Nephron (organoid): ENCODE measurements around the gene FASN.

Experiments
- H3K27ac Mint-ChIP-seq, 3 experiments: 2 replicates each; pipeline ENCODE4 v1.8.0; 2020; ENCODE audit warnings: mixed read lengths in 3 of 3, mild to moderate bottlenecking in 2 of 3, moderate library complexity in 1 of 3
- H3K27me3 Mint-ChIP-seq: 2 replicates; pipeline ENCODE4 v1.8.0; 2021; ENCODE audit warnings: low read depth, mild to moderate bottlenecking, moderate library complexity, mixed read lengths
- H3K36me3 Mint-ChIP-seq: 2 replicates; pipeline ENCODE4 v1.8.0; 2020; ENCODE audit warnings: low read depth, mixed read lengths
- H3K4me1 Mint-ChIP-seq: 2 replicates; pipeline ENCODE4 v1.8.0; 2020; ENCODE audit warnings: mixed read lengths
- H3K4me3 Mint-ChIP-seq, 3 experiments: 2 replicates each; pipeline ENCODE4 v1.8.0; 2020; ENCODE audit warnings: mild to moderate bottlenecking in 3 of 3, mixed read lengths in 3 of 3, moderate library complexity in 2 of 3
- H3K9me3 Mint-ChIP-seq: 2 replicates; pipeline ENCODE4 v1.8.0; 2020; ENCODE audit warnings: mixed read lengths
- CTCF ChIP-seq, 3 experiments: fragments of 200-600 bp; sonication (generic); IDR thresholded peaks; one replicate each; pipeline ENCODE4 v1.5.0; 2021; ENCODE audit warnings: antibody characterized with exemption in 3 of 3; ENCODE audit not compliant: unreplicated experiment in 3 of 3

The FASN gene

GRCh38 chr17:82081546-82081945 is 16.5 kb downstream of the FASN start:
- H3K27ac Mint-ChIP-seq, result no peak overlapping the region

DNA sequence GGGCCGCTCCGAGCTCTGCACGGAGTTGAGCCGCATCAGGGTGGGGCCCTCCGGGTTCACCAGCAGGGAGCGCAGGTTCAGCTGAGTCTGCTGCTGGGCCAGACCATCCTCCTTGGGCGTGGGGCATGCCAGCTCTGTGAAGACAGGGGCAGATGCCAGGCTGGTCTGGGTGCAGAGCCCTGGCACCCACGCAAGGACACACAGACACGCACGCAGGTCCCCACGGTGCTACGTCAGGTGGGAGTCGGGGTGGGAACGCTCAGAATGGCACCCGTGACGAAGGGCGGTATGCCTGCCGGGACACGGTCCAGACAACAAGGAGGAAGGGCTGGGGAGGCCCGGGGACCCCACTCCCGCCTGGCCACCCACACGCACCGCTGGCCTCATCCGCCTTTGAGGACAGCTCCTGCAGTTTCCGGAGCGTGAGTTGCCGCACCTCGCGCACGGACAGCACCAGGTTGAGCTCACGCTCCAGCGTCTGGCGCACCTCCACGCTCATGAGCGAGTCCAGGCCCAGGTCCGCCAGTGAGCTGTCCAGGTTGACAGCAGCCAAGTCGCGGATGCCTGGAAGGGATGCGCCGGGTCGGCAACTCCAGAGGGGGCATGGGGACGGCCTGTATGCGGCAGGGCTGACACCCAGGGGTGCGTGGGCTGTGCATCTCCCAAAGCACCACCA is 17.1 kb downstream of the FASN start:
- Mint-ChIP-seq H3K4me3 (no peak overlapping the region), H3K9me3 (no peaks in the 10 kb centered on the region), H3K27ac (no peak overlapping the region), H3K27me3 (no peaks in the 10 kb centered on the region), H3K4me1 (peaks cover 13% of the 10 kb centered on the region), H3K36me3 (peaks cover 15% of the 10 kb centered on the region)
- TF ChIP-seq CTCF (IDR thresholded peaks at IDR 0.05; ENCODE audit: unreplicated experiment in 3 of 3), result no peak

More at GRCh38 chr17:82081546-82081945, 16.5 kb downstream of the FASN start:
- H3K9me3 Mint-ChIP-seq, result no peaks in the 10 kb centered on the region
- no peak for TF ChIP-seq CTCF (IDR thresholded peaks at IDR 0.05; ENCODE audit: unreplicated experiment in 3 of 3)
- H3K4me3 Mint-ChIP-seq, result no peak overlapping the region
- H3K4me1 Mint-ChIP-seq, result peaks cover 13% of the 10 kb centered on the region
- H3K27me3 Mint-ChIP-seq, result no peaks in the 10 kb centered on the region
- H3K36me3 Mint-ChIP-seq, result peaks cover 15% of the 10 kb centered on the region

DNA sequence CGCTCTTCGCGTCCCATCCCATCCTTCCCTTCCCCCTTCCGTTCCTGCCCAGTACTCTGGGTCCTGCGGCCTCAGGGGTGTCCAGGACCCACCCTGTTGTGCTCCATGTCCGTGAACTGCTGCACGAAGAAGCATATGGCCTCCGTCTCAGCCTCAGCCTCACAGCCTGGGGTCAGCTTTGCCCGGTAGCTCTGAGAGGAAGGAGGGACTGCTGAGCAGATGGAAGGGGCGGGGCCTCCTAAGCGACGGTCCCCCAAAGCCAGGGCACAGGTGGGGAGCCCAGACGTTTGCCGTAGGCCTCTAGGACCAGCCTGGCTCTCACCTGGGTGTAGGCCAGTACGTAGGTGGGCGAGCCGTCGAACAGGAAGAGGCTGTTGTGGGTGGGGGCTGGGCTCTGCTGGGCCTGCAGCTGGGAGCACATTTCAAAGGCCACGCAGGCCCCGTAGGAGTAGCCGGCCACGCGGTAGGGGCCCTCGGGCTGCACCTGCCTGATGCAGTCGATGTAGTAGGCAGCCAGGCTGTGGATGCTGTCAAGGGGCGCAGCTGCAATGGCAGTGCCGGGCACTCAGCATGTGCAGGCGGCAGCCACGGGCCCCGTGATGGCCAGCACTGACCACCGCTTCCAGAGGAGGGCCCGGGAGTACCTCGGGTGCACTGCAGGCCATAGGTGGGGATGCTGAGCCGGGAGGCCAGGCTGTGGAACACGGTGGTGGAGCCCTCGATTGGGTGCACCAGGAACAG is 17.8 kb downstream of the FASN start:
- no peak for TF ChIP-seq CTCF (IDR thresholded peaks at IDR 0.05; ENCODE audit: unreplicated experiment in 3 of 3)
- Mint-ChIP-seq H3K9me3 (no peaks in the 10 kb centered on the region), H3K27ac (no peak overlapping the region), H3K4me3 (no peak overlapping the region), H3K36me3 (peaks cover 15% of the 10 kb centered on the region), H3K4me1 (peaks cover 13% of the 10 kb centered on the region), H3K27me3 (no peaks in the 10 kb centered on the region)

DNA sequence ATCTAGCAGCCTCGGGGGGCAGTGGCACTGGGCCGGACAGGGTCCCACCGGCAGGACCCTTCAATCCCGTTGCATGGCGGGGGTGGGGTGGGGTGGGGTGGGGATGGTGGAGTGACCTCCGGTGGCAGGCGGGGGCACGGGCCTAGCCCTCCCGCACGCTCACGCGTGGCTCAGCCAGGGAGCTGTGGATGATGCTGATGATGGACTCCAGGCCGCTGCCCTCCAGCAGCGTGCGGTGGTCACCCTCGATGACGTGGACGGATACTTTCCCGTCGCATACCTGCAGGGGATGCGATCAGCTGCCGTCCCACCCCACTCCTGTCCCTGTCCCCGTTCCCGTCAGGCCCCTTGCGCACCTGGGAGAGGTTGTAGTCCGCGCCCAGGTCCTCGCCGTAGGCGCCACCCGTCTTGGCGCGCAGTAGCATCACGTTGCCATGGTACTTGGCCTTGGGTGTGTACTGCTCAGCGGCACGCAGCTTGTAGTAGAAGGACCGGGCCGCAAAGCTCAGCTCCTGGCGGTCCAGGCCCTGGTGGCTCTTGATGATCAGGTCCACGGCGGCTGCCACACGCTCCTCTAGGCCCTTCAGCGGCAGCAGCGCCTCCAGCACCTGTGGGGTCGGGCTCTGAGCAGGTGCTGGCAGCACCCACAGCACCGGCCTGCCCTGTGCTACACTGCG is 18.9 kb downstream of the FASN start:
- TF ChIP-seq CTCF (IDR thresholded peaks at IDR 0.05; ENCODE audit: unreplicated experiment in 3 of 3), result no peak
- Mint-ChIP-seq H3K27me3 (peaks cover 5% of the 10 kb centered on the region), H3K4me1 (peaks cover 13% of the 10 kb centered on the region), H3K4me3 (no peak overlapping the region), H3K9me3 (no peaks in the 10 kb centered on the region), H3K27ac (no peak overlapping the region), H3K36me3 (peaks cover 12% of the 10 kb centered on the region)

GRCh38 chr17:82078433-82078832 is 19.6 kb downstream of the FASN start:
- peak overlapping the region in 1 of 3 experiments; percentile 16 for H3K4me3 Mint-ChIP-seq
- H3K9me3 Mint-ChIP-seq, result no peaks in the 10 kb centered on the region
- no peak for TF ChIP-seq CTCF (IDR thresholded peaks at IDR 0.05; ENCODE audit: unreplicated experiment in 3 of 3)
- peaks cover 8% of the 10 kb centered on the region for H3K27me3 Mint-ChIP-seq
- peaks cover 11% of the 10 kb centered on the region for H3K36me3 Mint-ChIP-seq
- H3K4me1 Mint-ChIP-seq, result peaks cover 13% of the 10 kb centered on the region
- H3K27ac Mint-ChIP-seq, result peak overlapping the region; percentile 84 to 96 (median 94)
